ENCODE results near the gene RPGRIP1L. TPM values are rescaled to one million over a fixed set of nuclear protein-coding genes. Genes with fewer than 3 reads are reported as not detected.

RPGRIP1L gene
- total and polyA plus RNA-seq, 2 of the 8 experiments (the other 6 are each of a cell fraction or from before 2014, with no cell fraction given), result 4.0 to 13.7 TPM

GRCh38 chr16:53752560-53752959, 48.9 kb upstream of the RPGRIP1L start:
- no peak overlapping the region for H3K4me2 ChIP-seq (ENCODE audit: insufficient read depth in 1 of 2, low read depth in 2 of 2, low read length in 2 of 2)
- no peak overlapping the region for H4K5ac ChIP-seq (ENCODE audit: insufficient read length, low read depth, low read length)
- no peak overlapping the region for H2BK15ac ChIP-seq (ENCODE audit: low read length)
- no peaks in the 10 kb centered on the region for H3K36me3 ChIP-seq (ENCODE audit: control insufficient read depth in 2 of 4, insufficient read depth in 4 of 4, low read length in 3 of 4)
- no peaks in the 10 kb centered on the region for H3K23me2 ChIP-seq (ENCODE audit: low read depth, low read length)
- no peak overlapping the region for H4K91ac ChIP-seq (replicated peaks; ENCODE audit: insufficient read length, low read length)
- no peak overlapping the region for H2AK5ac ChIP-seq (ENCODE audit: low read depth, low read length)
- no peak overlapping the region for H4K8ac ChIP-seq (ENCODE audit: extremely low read depth, insufficient read depth, low read length)
- H3K27me3 ChIP-seq (replicated peaks in 1 of 4; ENCODE audit: control insufficient read depth in 3 of 4, extremely low read depth in 1 of 4, insufficient read depth in 3 of 4, low read length in 3 of 4), result no peaks in the 10 kb centered on the region
- no peak overlapping the region for H3K23ac ChIP-seq (ENCODE audit: insufficient read length)
- no peak for TF ChIP-seq JUN (IDR thresholded peaks at IDR 0.05; ENCODE audit: low read depth, low read length)
- no peak for TF ChIP-seq JUND (IDR thresholded peaks at IDR 0.05; ENCODE audit: low read length)
- TF ChIP-seq RAD21 (IDR thresholded peaks at IDR 0.05 in 1 of 2, conservative IDR thresholded peaks at IDR 0.05 in 1 of 2; ENCODE audit: low read depth in 2 of 2, low read length in 2 of 2), result no peak
- no peak for TF ChIP-seq TAF7 (optimal IDR thresholded peaks at IDR 0.05; ENCODE audit: borderline replicate concordance, low read depth, low read length)
- no peak for TF ChIP-seq MAFK (IDR thresholded peaks at IDR 0.05; ENCODE audit: low read depth, low read length)
- no peak for TF ChIP-seq YY1 (IDR thresholded peaks at IDR 0.05; ENCODE audit: low read depth, low read length)
- TF ChIP-seq BACH1 (IDR thresholded peaks at IDR 0.05; ENCODE audit: low read length), result no peak
- no peak for TF ChIP-seq RFX5 (IDR thresholded peaks at IDR 0.05; ENCODE audit: borderline replicate concordance, low read depth, low read length)
- no peak for TF ChIP-seq HDAC2 (IDR thresholded peaks at IDR 0.05; ENCODE audit: borderline replicate concordance in 1 of 2, low read depth in 2 of 2, low read length in 2 of 2)
- TF ChIP-seq POU5F1 (IDR thresholded peaks at IDR 0.05; ENCODE audit: low read depth, low read length), result no peak
- no peak for TF ChIP-seq SUZ12 (IDR thresholded peaks at IDR 0.05; ENCODE audit: low read length)
- no peak for TF ChIP-seq TCF12 (IDR thresholded peaks at IDR 0.05; ENCODE audit: low read depth, low read length)
- no peak for TF ChIP-seq NANOG (IDR thresholded peaks at IDR 0.05; ENCODE audit: insufficient read depth, low read depth, low read length, poor library complexity, severe bottlenecking)
- TF ChIP-seq HDAC6 (IDR thresholded peaks at IDR 0.05; ENCODE audit: low read depth, low read length), result no peak
- TF ChIP-seq POLR2AphosphoS5 (IDR thresholded peaks at IDR 0.05; ENCODE audit: low read depth, low read length), result no peak
- H3K18ac ChIP-seq (ENCODE audit: extremely low read depth, low read length), result no peak overlapping the region
- no peak overlapping the region for H2BK120ac ChIP-seq (replicated peaks; ENCODE audit: low read depth, low read length)
- no peaks in the 10 kb centered on the region for H4K20me1 ChIP-seq (replicated peaks in 1 of 2; ENCODE audit: control insufficient read depth in 1 of 2, insufficient read depth in 2 of 2, low read length in 2 of 2)
- H2BK12ac ChIP-seq (ENCODE audit: low read depth, low read length), result no peak overlapping the region
- no peaks in the 10 kb centered on the region; the same call in 1 of the 2 replicates for H3K79me1 ChIP-seq (ENCODE audit: low read depth, low read length)
- no peak overlapping the region for H3K9ac ChIP-seq (replicated peaks in 1 of 4; ENCODE audit: extremely low read depth in 1 of 4, low read depth in 3 of 4, low read length in 3 of 4)
- 92% methylated on average over 1 of the region's 1 CpG; no CpG with 5 or more reads in 1 of the 2 experiments for WGBS, 2 experiments (ENCODE audit: extremely low coverage in 1 of 2, insufficient coverage in 1 of 2, insufficient read length in 1 of 2, insufficient replicate concordance in 2 of 2, low coverage in 1 of 2, low lambda C conversion rate in 2 of 2, missing lambda C conversion rate in 1 of 2)
- DNase-seq (ENCODE audit: low read depth in 1 of 2, low spot score in 2 of 2), result no peak
- H3K4me3 ChIP-seq (ENCODE audit: extremely low read depth in 1 of 4, insufficient read depth in 2 of 4, low read depth in 3 of 4, low read length in 4 of 4), result no peak overlapping the region
- H2AFZ ChIP-seq (ENCODE audit: low read length), result no peak overlapping the region
- H3K14ac ChIP-seq (ENCODE audit: insufficient read length), result no peak overlapping the region
- H3K27ac ChIP-seq (ENCODE audit: low read depth, low read length), result no peak overlapping the region
- no peak overlapping the region for H2BK20ac ChIP-seq (ENCODE audit: low read length)
- POLR2A ChIA-PET (ENCODE audit: partially characterized antibody), result no interaction called here
- H3K9me3 ChIP-seq (ENCODE audit: insufficient read depth in 2 of 2, low read depth in 1 of 2, low read length in 1 of 2), result no peaks in the 10 kb centered on the region
- H3K79me2 ChIP-seq (ENCODE audit: control insufficient read depth in 1 of 2, insufficient read depth in 2 of 2, low read length in 2 of 2), result peaks cover 0 to 14% of the 10 kb centered on the region in 2 experiments; a peak in 2 of 4 replicates
- H3K56ac ChIP-seq (replicated peaks; ENCODE audit: insufficient read length, low read depth, low read length), result no peak overlapping the region
- FAIRE-seq, result no peak
- CTCF ChIA-PET (ENCODE audit: partially characterized antibody), result interaction anchor here (0.6 to 3.5 kb wide), 2 partner anchors 10 to 186 kb away, joined by 4 to 48 read pairs; no protein-coding TSS in a partner anchor
- no peak overlapping the region for H2BK5ac ChIP-seq (ENCODE audit: low read depth, low read length)
- no peaks in the 10 kb centered on the region; a peak in 1 of 7 replicates for H3K4me1 ChIP-seq (replicated peaks in 1 of 4; ENCODE audit: control insufficient read depth in 3 of 4, insufficient read depth in 4 of 4, low read length in 3 of 4)
- H3K4ac ChIP-seq (replicated peaks; ENCODE audit: insufficient read length, low read depth, low read length), result no peak overlapping the region

All from H1 (cell line).